Right atrium auricular region (tissue), 2 donors: ENCODE results near the gene MYBBP1A. TPM values are rescaled to one million over a fixed set of nuclear protein-coding genes. Genes with fewer than 3 reads are reported as not detected.

Experiments
- DNase-seq: peaks from one replicate; pipeline ENCODE4 v3.0.0-alpha.2; 2019; ENCODE audit warnings: low spot score
- H3K27ac ChIP-seq, 2 donors: fragments of 200-600 bp; sonication (generic); 1 replicate in 1 of 2; 2 replicates in 1 of 2; pipeline ENCODE4 v1.5.1; 2016 to 2019
- H3K27me3 ChIP-seq, 2 donors: fragments of 200-600 bp; sonication (generic); one replicate each; pipeline versions ENCODE4 v1.5.1 to v1.6.0; 2017 to 2019
- H3K36me3 ChIP-seq: fragments of 200-600 bp; sonication (generic); one replicate; pipeline ENCODE4 v1.5.1; 2016
- H3K4me1 ChIP-seq, 2 donors: fragments of 200-600 bp; sonication (generic); one replicate each; pipeline versions ENCODE4 v1.5.1 to v1.6.0; 2017 to 2019
- H3K4me3 ChIP-seq, 2 donors: fragments of 200-600 bp; sonication (generic); 1 replicate in 1 of 2; 2 replicates in 1 of 2; pipeline ENCODE4 v1.5.1; 2017 to 2019; ENCODE audit warnings: mild to moderate bottlenecking in 1 of 2, moderate library complexity in 1 of 2
- H3K9me3 ChIP-seq, 2 donors: fragments of 200-600 bp; sonication (generic); one replicate each; pipeline ENCODE4 v1.5.1; 2019
- CTCF ChIP-seq, 2 donors: fragments of 200-600 bp; sonication (generic); IDR thresholded peaks; one replicate each; pipeline ENCODE4 v1.5.1; 2019; ENCODE audit warnings: antibody characterized with exemption in 2 of 2
- total RNA-seq, 2 donors: library from RNA; depleted of rRNA; stranded (reverse); fragments of >200 nt; gene quantifications; one replicate each; pipeline ENCODE4 v1.1.0, GENCODE V29; 2016

The MYBBP1A gene
- total RNA-seq, 2 donors from 2014 or later = 19.6 to 25.8 TPM

- Histone ChIP-seq H3K36me3 (no peaks in the 10 kb centered on the region), H3K4me1 (no peaks in the 10 kb centered on the region), H3K9me3 (no peaks in the 10 kb centered on the region), H3K27me3 (no peaks in the 10 kb centered on the region), H3K4me3 (no peak overlapping the region), H3K27ac (no peak overlapping the region)
- DNase-seq = no peak
- no peak for TF ChIP-seq CTCF (IDR thresholded peaks at IDR 0.05)
These were observed 17.9 kb upstream of the MYBBP1A start for GRCh38 chr17:4573115-4573514.

GRCh38 chr17:4572131-4572530 lies 16.9 kb upstream of the MYBBP1A start:
- no peak for DNase-seq
- Histone ChIP-seq H3K4me3 (no peak overlapping the region), H3K27ac (no peak overlapping the region), H3K36me3 (no peaks in the 10 kb centered on the region), H3K27me3 (no peaks in the 10 kb centered on the region), H3K9me3 (no peaks in the 10 kb centered on the region), H3K4me1 (no peaks in the 10 kb centered on the region)
- TF ChIP-seq CTCF (IDR thresholded peaks at IDR 0.05) = no peak

DNA sequence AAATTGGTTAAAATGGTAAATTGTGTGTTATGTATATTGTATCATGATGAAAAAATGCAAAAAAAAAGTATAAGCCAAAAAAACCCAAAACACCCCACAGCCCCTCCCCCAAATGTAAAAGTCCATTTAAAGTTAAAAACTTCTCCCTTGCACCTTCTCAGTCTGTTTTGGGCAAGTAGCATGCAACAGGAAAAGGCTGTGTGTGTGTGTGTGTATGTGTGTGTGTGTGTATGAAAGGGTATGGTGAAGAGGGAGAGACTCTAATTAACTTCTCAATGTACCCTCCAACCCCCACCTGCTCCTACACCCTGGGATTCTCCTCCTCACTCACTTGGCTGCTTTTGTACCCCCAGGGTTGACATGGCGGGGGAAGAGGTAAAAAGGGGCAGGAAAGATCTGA lies 14.4 kb upstream of the MYBBP1A start:
- no peak overlapping the region for H3K4me3 ChIP-seq
- DNase-seq = no peak

GRCh38 chr17:4566785-4567184 lies 11.6 kb upstream of the MYBBP1A start:
- H3K4me3 ChIP-seq = no peak overlapping the region
- H3K27me3 ChIP-seq = no peaks in the 10 kb centered on the region
- TF ChIP-seq CTCF (IDR thresholded peaks at IDR 0.05) = peak; percentile 48 to 83
- H3K27ac ChIP-seq = no peak overlapping the region
- no peaks in the 10 kb centered on the region for H3K9me3 ChIP-seq
- H3K36me3 ChIP-seq = no peaks in the 10 kb centered on the region
- DNase-seq = peak; percentile 64
- H3K4me1 ChIP-seq = no peaks in the 10 kb centered on the region

More for the DNA sequence above, 14.4 kb upstream of the MYBBP1A start:
- Histone ChIP-seq H3K9me3 (no peaks in the 10 kb centered on the region), H3K27me3 (no peaks in the 10 kb centered on the region), H3K27ac (no peak overlapping the region), H3K36me3 (no peaks in the 10 kb centered on the region), H3K4me1 (no peaks in the 10 kb centered on the region)
- no peak for TF ChIP-seq CTCF (IDR thresholded peaks at IDR 0.05)

DNA sequence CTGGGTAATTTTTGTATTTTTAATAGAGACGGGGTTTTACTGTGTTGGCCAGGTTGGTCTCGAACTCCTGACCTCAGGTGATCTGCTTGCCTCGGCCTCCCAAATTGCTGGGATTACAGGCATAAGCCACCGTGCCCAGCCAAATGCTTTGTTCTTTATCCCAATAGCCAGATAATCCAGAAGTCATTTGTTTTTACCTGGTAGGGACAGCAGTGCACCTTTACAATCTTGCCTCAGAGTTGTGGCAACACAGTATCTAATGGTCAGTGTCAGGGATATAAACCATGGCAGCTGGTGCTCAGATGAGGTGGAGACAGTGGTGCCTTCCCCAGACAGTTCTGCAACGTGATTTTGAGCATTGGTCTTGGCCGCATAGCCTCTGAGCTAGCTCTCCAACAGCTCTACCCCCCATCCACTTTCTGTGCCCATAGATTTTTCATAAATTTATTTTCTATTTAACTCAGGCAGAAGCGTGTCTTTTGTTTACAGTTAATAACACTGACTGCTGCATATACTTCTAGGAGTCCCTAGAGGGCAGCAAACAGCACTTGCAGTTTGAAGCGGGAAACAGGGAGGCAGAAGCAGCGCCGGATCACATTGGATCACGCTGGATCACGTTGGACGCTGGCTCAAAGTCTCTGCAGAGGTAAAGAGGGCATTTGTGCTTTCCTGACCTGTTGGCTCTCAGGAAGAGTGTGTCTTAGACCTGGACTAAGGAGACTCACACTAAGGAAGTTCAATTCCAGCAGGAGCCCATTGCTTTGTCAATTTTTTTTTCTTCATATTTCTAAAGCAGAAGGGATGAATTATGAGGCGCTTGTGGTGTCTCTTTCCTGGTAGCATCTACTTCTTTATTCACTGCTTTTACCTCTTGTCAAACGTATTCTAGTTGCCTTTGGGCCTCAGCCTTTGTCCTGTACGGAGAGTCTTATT lies 10.3 kb upstream of the MYBBP1A start:
- Histone ChIP-seq H3K9me3 (no peaks in the 10 kb centered on the region), H3K36me3 (no peaks in the 10 kb centered on the region), H3K4me3 (no peak overlapping the region), H3K27ac (no peak overlapping the region), H3K27me3 (no peaks in the 10 kb centered on the region), H3K4me1 (no peaks in the 10 kb centered on the region)
- DNase-seq = peak; percentile 65
- TF ChIP-seq CTCF (IDR thresholded peaks at IDR 0.05) = peak; percentile 73 to 90
